Neural progenitor cell (in vitro differentiated cells): ENCODE results near the gene CHCHD6.

Experiments used
- CTCF ChIP-seq: fragments of 200-600 bp; sonication (generic); IDR thresholded peaks from 2 replicates; pipeline ENCODE4 v1.5.1; 2017; ENCODE audit warnings: antibody characterized with exemption, mild to moderate bottlenecking
- EZH2 ChIP-seq: fragments of 200-600 bp; sonication (generic); IDR thresholded peaks from 2 replicates; pipeline ENCODE4 v1.6.1; 2017; ENCODE audit warnings: antibody characterized with exemption, mild to moderate bottlenecking, moderate library complexity

GRCh38 chr3:126903521-126903920 lies 199.5 kb downstream of the CHCHD6 start:
- TF ChIP-seq CTCF: no peak
- TF ChIP-seq EZH2: no peak
